ENCODE results near the gene MOCS1. TPM values are rescaled to one million over a fixed set of nuclear protein-coding genes. Genes with fewer than 3 reads are reported as not detected.

Gene MOCS1
- total RNA-seq, 1 donor from 2014 or later = 22.9 TPM

- H3K27ac ChIP-seq = no peak overlapping the region
- no peaks in the 10 kb centered on the region for H3K27me3 ChIP-seq (ENCODE audit: low read depth)
- intact Hi-C loops (cut with DNase I) = no loop called here
- no peak overlapping the region for H3K4me3 ChIP-seq
- TF ChIP-seq CTCF (IDR thresholded peaks at IDR 0.05) = no peak
- H3K4me1 ChIP-seq = peaks cover 37% of the 10 kb centered on the region
- DNase-seq (no peak), ATAC-seq (no peak)
- H3K9me3 ChIP-seq = no peaks in the 10 kb centered on the region
- H3K36me3 ChIP-seq = peaks cover 48% of the 10 kb centered on the region
These were observed 10.0 kb downstream of the MOCS1 start for GRCh38 chr6:39924283-39924682.

GRCh38 chr6:39923861-39924260 lies 10.4 kb downstream of the MOCS1 start:
- TF ChIP-seq CTCF (IDR thresholded peaks at IDR 0.05) = no peak
- no peak for ATAC-seq
- H3K4me3 ChIP-seq = no peak overlapping the region

GRCh38 chr6:39923394-39923793 lies 10.9 kb downstream of the MOCS1 start:
- Histone ChIP-seq H3K36me3 (peaks cover 55% of the 10 kb centered on the region), H3K27me3 (ENCODE audit: low read depth) (no peaks in the 10 kb centered on the region), H3K9me3 (no peaks in the 10 kb centered on the region), H3K4me1 (peaks cover 29% of the 10 kb centered on the region), H3K27ac (peak overlapping the region; percentile 36), H3K4me3 (no peak overlapping the region)
- DNase-seq (peak; percentile 82), ATAC-seq (peak; percentile 62 to 82)
- intact Hi-C loops (cut with DNase I) = no loop called here
- TF ChIP-seq CTCF (IDR thresholded peaks at IDR 0.05) = no peak

More at GRCh38 chr6:39923861-39924260, 10.4 kb downstream of the MOCS1 start:
- intact Hi-C loops (cut with DNase I) = no loop called here
- H3K4me1 ChIP-seq = peaks cover 34% of the 10 kb centered on the region
- DNase-seq = no peak
- H3K27me3 ChIP-seq (ENCODE audit: low read depth) = no peaks in the 10 kb centered on the region
- H3K27ac ChIP-seq = peak overlapping the region; percentile 36
- H3K9me3 ChIP-seq = no peaks in the 10 kb centered on the region
- H3K36me3 ChIP-seq = peaks cover 50% of the 10 kb centered on the region

GRCh38 chr6:39922821-39923220 lies 11.4 kb downstream of the MOCS1 start:
- TF ChIP-seq CTCF (IDR thresholded peaks at IDR 0.05) = no peak

GRCh38 chr6:39920157-39920556 lies 14.1 kb downstream of the MOCS1 start:
- intact Hi-C loops (cut with DNase I) = no loop called here
- peaks cover 12% of the 10 kb centered on the region for H3K4me1 ChIP-seq
- H3K4me3 ChIP-seq = no peak overlapping the region
- DNase-seq = no peak
- peaks cover 75% of the 10 kb centered on the region for H3K36me3 ChIP-seq
- no peak for TF ChIP-seq CTCF (IDR thresholded peaks at IDR 0.05)
- H3K27ac ChIP-seq = no peak overlapping the region
- H3K9me3 ChIP-seq = no peaks in the 10 kb centered on the region
- H3K27me3 ChIP-seq (ENCODE audit: low read depth) = no peaks in the 10 kb centered on the region
- no peak for ATAC-seq

More at GRCh38 chr6:39922821-39923220, 11.4 kb downstream of the MOCS1 start:
- ATAC-seq (no peak), DNase-seq (no peak)
- H3K27ac ChIP-seq = no peak overlapping the region
- H3K4me1 ChIP-seq = peaks cover 24% of the 10 kb centered on the region
- peaks cover 61% of the 10 kb centered on the region for H3K36me3 ChIP-seq
- no peaks in the 10 kb centered on the region for H3K27me3 ChIP-seq (ENCODE audit: low read depth)
- no peak overlapping the region for H3K4me3 ChIP-seq
- intact Hi-C loops (cut with DNase I) = no loop called here
- no peaks in the 10 kb centered on the region for H3K9me3 ChIP-seq

GRCh38 chr6:39918831-39919230 lies 15.4 kb downstream of the MOCS1 start:
- Histone ChIP-seq H3K27ac (no peak overlapping the region), H3K4me1 (peaks cover 10% of the 10 kb centered on the region), H3K27me3 (ENCODE audit: low read depth) (no peaks in the 10 kb centered on the region), H3K36me3 (peaks cover 76% of the 10 kb centered on the region), H3K4me3 (no peak overlapping the region), H3K9me3 (no peaks in the 10 kb centered on the region)
- DNase-seq (no peak), ATAC-seq (no peak)
- intact Hi-C loops (cut with DNase I) = no loop called here
- no peak for TF ChIP-seq CTCF (IDR thresholded peaks at IDR 0.05)
